C4-2B (cell line): ENCODE measurements around the gene CRACR2A.

Experiments used
- CTCF ChIP-seq: fragments of 450-650 bp; conservative IDR thresholded peaks from 2 replicates; pipeline ENCODE4 v1.5.1; 2017; ENCODE audit warnings: mild to moderate bottlenecking
- ZFX ChIP-seq: fragments of 450-650 bp; IDR thresholded peaks from 2 replicates; pipeline ENCODE4 v1.6.1; 2017

- no peak for TF ChIP-seq CTCF
- no peak for TF ChIP-seq ZFX
Measured at GRCh38 chr12:3636328-3636727, 116.6 kb downstream of the CRACR2A start.
